HepG2 (cell line): ENCODE measurements around the gene SLC22A23. TPM values are rescaled to one million over a fixed set of nuclear protein-coding genes. Genes with fewer than 3 reads are reported as not detected.

Experiments
- ATAD3A ChIP-seq: sonication (generic); formaldehyde crosslinking; IDR thresholded peaks from 2 replicates; pipeline ENCODE4 v1.4.0; 2020; ENCODE audit warnings: missing genetic modification reagents
- DMAP1 ChIP-seq: IDR thresholded peaks from 2 replicates; pipeline ENCODE4 v1.6.1; 2016
- FIP1L1 ChIP-seq: fragments of 200-400 bp; formaldehyde crosslinking; IDR thresholded peaks from 2 replicates; pipeline ENCODE4 v1.6.1; 2018; ENCODE audit warnings: low read depth, mild to moderate bottlenecking, low read length, moderate library complexity, borderline replicate concordance; ENCODE audit not compliant: insufficient read depth
- HDAC1 ChIP-seq: sonication (generic); formaldehyde crosslinking; IDR thresholded peaks from 2 replicates; pipeline ENCODE4 v1.5.1; 2020; ENCODE audit warnings: mild to moderate bottlenecking, missing genetic modification reagents
- MYC ChIP-seq: sonication (generic); formaldehyde crosslinking; IDR thresholded peaks from 2 replicates; pipeline ENCODE4 v1.9.0; 2021; ENCODE audit warnings: missing genetic modification reagents, borderline replicate concordance
- NCOA1 ChIP-seq: sonication (generic); formaldehyde crosslinking; IDR thresholded peaks from 2 replicates; pipeline ENCODE4 v1.9.0; 2021; ENCODE audit warnings: missing genetic modification reagents
- PAWR ChIP-seq: sonication (generic); formaldehyde crosslinking; IDR thresholded peaks from 2 replicates; pipeline ENCODE4 v1.4.0; 2020; ENCODE audit warnings: missing genetic modification reagents, mild to moderate bottlenecking, borderline replicate concordance
- SMARCC2 ChIP-seq: fragments of 450-650 bp; IDR thresholded peaks from 2 replicates; pipeline ENCODE4 v1.6.1; 2017; ENCODE audit warnings: antibody characterized with exemption, mild to moderate bottlenecking
- SOX13 ChIP-seq, 3 experiments: fragments of 450-650 bp in 1 of 3; sonication (generic) in 1 of 3; formaldehyde crosslinking in 1 of 3; IDR thresholded peaks in 2 of 3; conservative IDR thresholded peaks in 1 of 3; 2 replicates each; pipeline versions ENCODE4 v1.5.0 to v1.6.1; 2016 to 2020; ENCODE audit warnings: antibody characterized with exemption in 1 of 3, mild to moderate bottlenecking in 1 of 3, missing compliant biosample characterization in 1 of 3, missing genetic modification reagents in 1 of 3, moderate library complexity in 1 of 3
- TCF7 ChIP-seq: sonication (generic); IDR thresholded peaks from 2 replicates; pipeline ENCODE4 v1.6.1; 2016; ENCODE audit warnings: antibody characterized with exemption, low read depth
- ZNF263 ChIP-seq: sonication (generic); formaldehyde crosslinking; IDR thresholded peaks from 2 replicates; pipeline ENCODE4 v1.4.0; 2020; ENCODE audit warnings: missing genetic modification reagents
- ZNF703 ChIP-seq: sonication (generic); formaldehyde crosslinking; IDR thresholded peaks from 2 replicates; pipeline ENCODE4 v1.5.1; 2020; ENCODE audit warnings: missing genetic modification reagents, mild to moderate bottlenecking, moderate library complexity, borderline replicate concordance
- ZNF761 ChIP-seq: sonication (generic); formaldehyde crosslinking; conservative IDR thresholded peaks from 2 replicates; pipeline ENCODE4 v1.4.0; 2020; ENCODE audit warnings: mild to moderate bottlenecking, missing genetic modification reagents
- ZSCAN25 ChIP-seq: sonication (generic); formaldehyde crosslinking; IDR thresholded peaks from 2 replicates; pipeline ENCODE4 v1.8.0; 2022; ENCODE audit warnings: mild to moderate bottlenecking, missing genetic modification reagents
- polyA plus RNA-seq, 8 experiments: library from polyadenylated mRNA; depleted of rRNA in 3 of 8; stranded (reverse) in 7 of 8; unstranded in 1 of 8; fragments of >200 nt; fragmentation: Illumina TruSeq in 4 of 8; extraction: Trizol in 4 of 8; gene quantifications; 2 replicates each; pipeline versions ENCODE4 v1.2.1 to v1.2.3, GENCODE V29; 2011 to 2016; ENCODE audit warnings: low read depth in 4 of 8, missing spikeins in 1 of 8, mixed read lengths in 1 of 8; ENCODE audit not compliant: insufficient read depth in 1 of 8
- total RNA-seq, 5 experiments: library from RNA; depleted of rRNA; stranded (reverse); fragments of >200 nt; fragmentation: Illumina TruSeq; extraction: Trizol; gene quantifications; 2 replicates each; pipeline ENCODE4 v1.2.3, GENCODE V29; 2016; ENCODE audit warnings: low read depth in 1 of 5
- TF ChIP-seq, protein P1 (sequence below): sonication (generic); formaldehyde crosslinking; IDR thresholded peaks from 2 replicates; pipeline ENCODE4 v1.4.0; 2020; ENCODE audit warnings: missing genetic modification reagents, borderline replicate concordance
- TF ChIP-seq, protein P2 (sequence below): sonication (generic); formaldehyde crosslinking; IDR thresholded peaks from 2 replicates; pipeline ENCODE4 v1.4.0; 2020; ENCODE audit warnings: mild to moderate bottlenecking, missing genetic modification reagents, borderline replicate concordance
- TF ChIP-seq, protein P3 (sequence below): sonication (generic); formaldehyde crosslinking; IDR thresholded peaks from 2 replicates; pipeline ENCODE4 v1.4.0; 2020; ENCODE audit warnings: missing genetic modification reagents, mild to moderate bottlenecking, borderline replicate concordance
- TF ChIP-seq, protein P4 (sequence below): sonication (generic); formaldehyde crosslinking; IDR thresholded peaks from 2 replicates; pipeline ENCODE4 v1.4.0; 2020; ENCODE audit warnings: missing genetic modification reagents

The SLC22A23 gene
- total and polyA plus RNA-seq, 2 of the 13 experiments (the other 11 are each of a cell fraction or from before 2014, with no cell fraction given) = 11.8 to 17.5 TPM

DNA sequence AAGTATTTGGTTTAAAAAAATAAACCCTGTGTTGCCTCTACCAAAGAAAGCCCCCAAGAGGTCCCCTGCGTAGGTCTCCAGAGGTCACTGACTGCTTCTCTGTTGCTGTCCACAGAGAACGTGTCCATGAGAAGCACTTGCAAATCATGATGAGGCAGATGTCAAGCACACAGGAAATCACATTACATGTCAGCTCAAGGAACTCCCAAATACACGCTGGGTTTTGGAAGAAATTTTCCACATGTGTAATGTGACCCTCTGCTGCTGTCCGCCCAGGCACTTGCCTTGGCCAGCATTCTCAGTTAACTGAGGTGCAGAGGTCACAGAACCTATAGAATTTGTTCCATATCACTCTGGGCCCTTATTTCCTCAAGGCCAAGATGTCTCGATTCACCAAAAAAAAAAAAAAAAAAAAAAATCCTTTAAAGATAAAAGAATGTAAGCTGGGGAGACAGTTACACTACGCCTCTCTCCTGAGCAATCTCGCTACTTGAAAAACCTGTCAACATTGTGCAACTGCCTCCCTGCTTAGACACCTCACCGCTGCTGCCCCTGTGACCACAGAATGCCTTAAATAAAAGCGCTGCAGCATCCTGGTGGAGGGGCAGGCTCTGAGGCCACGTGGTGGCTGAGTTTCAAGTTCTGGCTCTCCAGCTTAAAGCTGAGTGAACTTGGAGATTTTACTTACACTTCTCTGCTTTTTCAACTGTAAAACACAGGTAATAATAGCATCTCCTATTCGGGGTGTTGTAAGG is 42.3 kb downstream of the SLC22A23 start (continued):
- TF ChIP-seq, protein P1, sequence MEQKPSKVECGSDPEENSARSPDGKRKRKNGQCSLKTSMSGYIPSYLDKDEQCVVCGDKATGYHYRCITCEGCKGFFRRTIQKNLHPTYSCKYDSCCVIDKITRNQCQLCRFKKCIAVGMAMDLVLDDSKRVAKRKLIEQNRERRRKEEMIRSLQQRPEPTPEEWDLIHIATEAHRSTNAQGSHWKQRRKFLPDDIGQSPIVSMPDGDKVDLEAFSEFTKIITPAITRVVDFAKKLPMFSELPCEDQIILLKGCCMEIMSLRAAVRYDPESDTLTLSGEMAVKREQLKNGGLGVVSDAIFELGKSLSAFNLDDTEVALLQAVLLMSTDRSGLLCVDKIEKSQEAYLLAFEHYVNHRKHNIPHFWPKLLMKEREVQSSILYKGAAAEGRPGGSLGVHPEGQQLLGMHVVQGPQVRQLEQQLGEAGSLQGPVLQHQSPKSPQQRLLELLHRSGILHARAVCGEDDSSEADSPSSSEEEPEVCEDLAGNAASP (CRISPR knock-in tag) = peak; percentile 35; the same call in 1 of the 2 replicates
- TF ChIP-seq FIP1L1 = no peak
- TF ChIP-seq SMARCC2 = no peak
- TF ChIP-seq ZNF761 (CRISPR knock-in tag) = no peak
- TF ChIP-seq TCF7 = peak; percentile 42; the same call in 1 of the 2 replicates
- peak; percentile 62; the same call in 1 of the 2 replicates for TF ChIP-seq HDAC1 (CRISPR knock-in tag)
- TF ChIP-seq, protein P2, sequence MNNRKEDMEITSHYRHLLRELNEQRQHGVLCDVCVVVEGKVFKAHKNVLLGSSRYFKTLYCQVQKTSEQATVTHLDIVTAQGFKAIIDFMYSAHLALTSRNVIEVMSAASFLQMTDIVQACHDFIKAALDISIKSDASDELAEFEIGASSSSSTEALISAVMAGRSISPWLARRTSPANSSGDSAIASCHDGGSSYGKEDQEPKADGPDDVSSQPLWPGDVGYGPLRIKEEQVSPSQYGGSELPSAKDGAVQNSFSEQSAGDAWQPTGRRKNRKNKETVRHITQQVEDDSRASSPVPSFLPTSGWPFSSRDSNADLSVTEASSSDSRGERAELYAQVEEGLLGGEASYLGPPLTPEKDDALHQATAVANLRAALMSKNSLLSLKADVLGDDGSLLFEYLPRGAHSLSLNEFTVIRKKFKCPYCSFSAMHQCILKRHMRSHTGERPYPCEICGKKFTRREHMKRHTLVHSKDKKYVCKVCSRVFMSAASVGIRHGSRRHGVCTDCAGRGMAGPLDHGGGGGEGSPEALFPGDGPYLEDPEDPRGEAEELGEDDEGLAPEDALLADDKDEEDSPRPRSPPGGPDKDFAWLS = no peak
- no peak for TF ChIP-seq DMAP1 (CRISPR knock-in tag)
- TF ChIP-seq ZSCAN25 (CRISPR knock-in tag) = 0 out of 2 replicates have a peak, but pooled peaks have one; percentile 40
- no peak for TF ChIP-seq PAWR (CRISPR knock-in tag)
- TF ChIP-seq NCOA1 (CRISPR knock-in tag) = no peak
- TF ChIP-seq ZNF703 = no peak
- no peak for TF ChIP-seq SOX13 (IDR thresholded peaks at IDR 0.05)
- TF ChIP-seq SOX13 (CRISPR knock-in tag; conservative IDR thresholded peaks at IDR 0.05 in 1 of 2, IDR thresholded peaks at IDR 0.05 in 1 of 2) = peak in 1 of 2 experiments; percentile 71; a peak in 2 of 4 replicates
- TF ChIP-seq ATAD3A = no peak
- peak; percentile 88 for TF ChIP-seq MYC (CRISPR knock-in tag)
- TF ChIP-seq, protein P3, sequence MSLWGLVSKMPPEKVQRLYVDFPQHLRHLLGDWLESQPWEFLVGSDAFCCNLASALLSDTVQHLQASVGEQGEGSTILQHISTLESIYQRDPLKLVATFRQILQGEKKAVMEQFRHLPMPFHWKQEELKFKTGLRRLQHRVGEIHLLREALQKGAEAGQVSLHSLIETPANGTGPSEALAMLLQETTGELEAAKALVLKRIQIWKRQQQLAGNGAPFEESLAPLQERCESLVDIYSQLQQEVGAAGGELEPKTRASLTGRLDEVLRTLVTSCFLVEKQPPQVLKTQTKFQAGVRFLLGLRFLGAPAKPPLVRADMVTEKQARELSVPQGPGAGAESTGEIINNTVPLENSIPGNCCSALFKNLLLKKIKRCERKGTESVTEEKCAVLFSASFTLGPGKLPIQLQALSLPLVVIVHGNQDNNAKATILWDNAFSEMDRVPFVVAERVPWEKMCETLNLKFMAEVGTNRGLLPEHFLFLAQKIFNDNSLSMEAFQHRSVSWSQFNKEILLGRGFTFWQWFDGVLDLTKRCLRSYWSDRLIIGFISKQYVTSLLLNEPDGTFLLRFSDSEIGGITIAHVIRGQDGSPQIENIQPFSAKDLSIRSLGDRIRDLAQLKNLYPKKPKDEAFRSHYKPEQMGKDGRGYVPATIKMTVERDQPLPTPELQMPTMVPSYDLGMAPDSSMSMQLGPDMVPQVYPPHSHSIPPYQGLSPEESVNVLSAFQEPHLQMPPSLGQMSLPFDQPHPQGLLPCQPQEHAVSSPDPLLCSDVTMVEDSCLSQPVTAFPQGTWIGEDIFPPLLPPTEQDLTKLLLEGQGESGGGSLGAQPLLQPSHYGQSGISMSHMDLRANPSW (CRISPR knock-in tag) = no peak
- TF ChIP-seq ZNF263 = 0 out of 2 replicates have a peak, but pooled peaks have one; percentile 14
- TF ChIP-seq, protein P4, sequence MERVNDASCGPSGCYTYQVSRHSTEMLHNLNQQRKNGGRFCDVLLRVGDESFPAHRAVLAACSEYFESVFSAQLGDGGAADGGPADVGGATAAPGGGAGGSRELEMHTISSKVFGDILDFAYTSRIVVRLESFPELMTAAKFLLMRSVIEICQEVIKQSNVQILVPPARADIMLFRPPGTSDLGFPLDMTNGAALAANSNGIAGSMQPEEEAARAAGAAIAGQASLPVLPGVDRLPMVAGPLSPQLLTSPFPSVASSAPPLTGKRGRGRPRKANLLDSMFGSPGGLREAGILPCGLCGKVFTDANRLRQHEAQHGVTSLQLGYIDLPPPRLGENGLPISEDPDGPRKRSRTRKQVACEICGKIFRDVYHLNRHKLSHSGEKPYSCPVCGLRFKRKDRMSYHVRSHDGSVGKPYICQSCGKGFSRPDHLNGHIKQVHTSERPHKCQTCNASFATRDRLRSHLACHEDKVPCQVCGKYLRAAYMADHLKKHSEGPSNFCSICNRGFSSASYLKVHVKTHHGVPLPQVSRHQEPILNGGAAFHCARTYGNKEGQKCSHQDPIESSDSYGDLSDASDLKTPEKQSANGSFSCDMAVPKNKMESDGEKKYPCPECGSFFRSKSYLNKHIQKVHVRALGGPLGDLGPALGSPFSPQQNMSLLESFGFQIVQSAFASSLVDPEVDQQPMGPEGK (CRISPR knock-in tag) = peak; percentile 59
